Mucosa of stomach (tissue), 1 donor: ENCODE measurements around the gene BIVM.

ENCODE experiments used
- H3K27me3 ChIP-seq: one replicate; pipeline ENCODE4 v1.7.0; 2013; ENCODE audit warnings: mild to moderate bottlenecking, low read length; ENCODE audit not compliant: control insufficient read depth, insufficient read depth
- H3K36me3 ChIP-seq: one replicate; pipeline ENCODE4 v1.7.0; 2013; ENCODE audit warnings: low read length; ENCODE audit not compliant: control insufficient read depth, insufficient read depth
- H3K4me1 ChIP-seq: one replicate; pipeline ENCODE4 v1.7.0; 2013; ENCODE audit warnings: mild to moderate bottlenecking, low read length; ENCODE audit not compliant: control insufficient read depth, insufficient read depth
- H3K4me3 ChIP-seq: one replicate; pipeline ENCODE4 v1.7.0; 2013; ENCODE audit warnings: low read length
- H3K9ac ChIP-seq: one replicate; pipeline ENCODE4 v1.7.0; 2013; ENCODE audit warnings: mild to moderate bottlenecking, low read length, moderate library complexity
- H3K9me3 ChIP-seq: one replicate; pipeline ENCODE4 v1.7.0; 2013; ENCODE audit warnings: mild to moderate bottlenecking, low read length, moderate library complexity; ENCODE audit not compliant: control insufficient read depth
- donor health status: Pancreatic carcinoma.

BIVM gene

DNA sequence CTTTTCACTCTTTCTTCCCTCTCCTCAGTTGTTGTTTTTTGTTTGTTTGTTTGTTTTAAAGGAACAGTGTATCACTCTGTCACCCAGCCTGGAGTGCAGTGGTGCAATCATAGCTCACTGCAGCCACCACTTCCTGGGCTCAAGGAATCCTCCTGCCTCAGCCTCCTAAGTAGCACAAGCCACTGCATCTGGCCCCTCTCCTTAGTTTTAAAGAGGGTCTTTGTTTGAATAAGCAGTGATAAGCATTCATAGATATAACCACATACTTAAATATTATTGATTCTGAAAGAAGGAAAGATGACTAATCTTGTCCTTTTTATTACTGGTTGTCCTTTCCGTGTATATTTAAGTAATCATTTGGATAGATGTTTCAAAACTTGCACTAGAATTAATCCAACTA lies 73.6 kb downstream of the BIVM start:
- Histone ChIP-seq H3K9me3 (no peaks in the 10 kb centered on the region), H3K4me3 (no peak overlapping the region), H3K36me3 (peaks cover 4% of the 10 kb centered on the region), H3K9ac (no peak overlapping the region), H3K4me1 (peaks cover 13% of the 10 kb centered on the region), H3K27me3 (no peaks in the 10 kb centered on the region)

DNA sequence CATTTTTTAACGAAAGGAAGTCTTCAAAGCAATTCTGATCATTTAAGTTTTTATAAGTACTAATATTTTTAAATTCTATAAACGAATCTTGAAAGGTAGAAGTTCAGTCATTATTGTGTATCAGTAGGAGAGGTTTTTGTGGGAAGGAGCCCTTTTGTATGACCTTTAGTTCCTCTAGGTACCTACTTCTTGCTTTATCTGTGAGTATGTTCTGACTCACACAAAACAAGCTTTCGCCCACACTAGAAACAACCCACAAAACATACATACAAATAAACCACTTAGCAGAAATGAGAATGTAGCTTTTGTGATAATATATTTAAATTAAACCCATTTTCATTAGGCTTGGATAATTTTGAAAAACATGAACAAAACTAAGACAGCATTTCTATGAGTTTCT lies 74.7 kb downstream of the BIVM start:
- Histone ChIP-seq H3K9ac (no peak overlapping the region), H3K36me3 (peaks cover 4% of the 10 kb centered on the region), H3K4me3 (no peak overlapping the region), H3K4me1 (peaks cover 13% of the 10 kb centered on the region), H3K27me3 (no peaks in the 10 kb centered on the region), H3K9me3 (no peaks in the 10 kb centered on the region)

DNA sequence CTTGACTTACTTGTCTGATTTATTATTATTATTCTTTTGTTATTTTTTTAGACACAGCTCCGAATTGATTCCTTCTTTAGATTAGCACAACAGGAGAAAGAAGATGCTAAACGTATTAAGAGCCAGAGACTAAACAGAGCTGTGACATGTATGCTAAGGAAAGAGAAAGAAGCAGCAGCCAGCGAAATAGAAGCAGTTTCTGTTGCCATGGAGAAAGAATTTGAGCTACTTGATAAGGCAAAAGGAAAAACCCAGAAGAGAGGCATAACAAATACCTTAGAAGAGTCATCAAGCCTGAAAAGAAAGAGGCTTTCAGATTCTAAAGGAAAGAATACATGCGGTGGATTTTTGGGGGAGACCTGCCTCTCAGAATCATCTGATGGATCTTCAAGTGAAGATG lies 76.3 kb downstream of the BIVM start:
- Histone ChIP-seq H3K9me3 (no peaks in the 10 kb centered on the region), H3K9ac (no peak overlapping the region), H3K36me3 (peaks cover 4% of the 10 kb centered on the region), H3K4me3 (no peak overlapping the region), H3K4me1 (peaks cover 13% of the 10 kb centered on the region), H3K27me3 (no peaks in the 10 kb centered on the region)

DNA sequence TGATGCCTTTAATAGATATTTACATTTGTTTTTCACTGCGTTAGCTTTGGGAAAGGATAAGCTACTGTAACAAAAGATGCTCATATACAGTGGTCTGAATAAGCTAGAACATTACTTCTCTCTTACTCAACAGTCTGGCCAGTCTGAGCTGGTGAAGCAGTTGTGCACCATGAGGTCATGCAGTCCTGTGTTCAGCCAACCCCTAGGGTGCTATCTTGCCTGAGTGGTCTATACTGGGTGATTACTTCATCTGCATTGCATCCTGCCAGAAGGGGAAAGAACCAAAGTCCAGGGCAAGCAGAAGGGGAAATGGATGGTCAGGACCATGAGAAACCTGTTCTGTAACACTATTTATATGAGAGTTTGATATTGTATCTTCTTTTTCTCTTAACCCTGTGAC lies 78.4 kb downstream of the BIVM start:
- H3K4me3 ChIP-seq, result no peak overlapping the region
- peaks cover 4% of the 10 kb centered on the region for H3K36me3 ChIP-seq
- no peaks in the 10 kb centered on the region for H3K9me3 ChIP-seq
- no peak overlapping the region for H3K9ac ChIP-seq
- peaks cover 8% of the 10 kb centered on the region for H3K4me1 ChIP-seq
- no peaks in the 10 kb centered on the region for H3K27me3 ChIP-seq

DNA sequence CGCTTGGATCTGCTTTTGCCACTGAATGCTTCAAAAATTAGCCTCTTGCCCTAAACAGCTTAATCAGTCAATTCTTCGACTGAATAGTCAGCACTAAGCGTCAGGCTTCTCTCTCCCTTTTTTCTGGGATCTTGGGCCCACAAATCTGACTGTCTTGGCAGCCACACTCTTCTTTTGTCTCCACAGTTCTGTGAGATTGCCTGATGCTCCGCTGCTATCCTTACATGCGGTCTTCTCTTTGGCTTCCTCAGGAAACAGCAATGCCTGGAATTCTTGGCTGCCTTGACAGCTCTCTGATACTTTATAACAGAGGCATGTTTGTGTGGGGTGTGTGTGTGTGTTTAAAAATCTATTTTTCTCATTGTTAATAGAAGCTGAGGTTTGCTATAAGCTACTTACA lies 79.6 kb downstream of the BIVM start:
- Histone ChIP-seq H3K4me3 (no peak overlapping the region), H3K4me1 (no peaks in the 10 kb centered on the region), H3K9ac (no peak overlapping the region), H3K9me3 (no peaks in the 10 kb centered on the region), H3K36me3 (peaks cover 4% of the 10 kb centered on the region), H3K27me3 (no peaks in the 10 kb centered on the region)

DNA sequence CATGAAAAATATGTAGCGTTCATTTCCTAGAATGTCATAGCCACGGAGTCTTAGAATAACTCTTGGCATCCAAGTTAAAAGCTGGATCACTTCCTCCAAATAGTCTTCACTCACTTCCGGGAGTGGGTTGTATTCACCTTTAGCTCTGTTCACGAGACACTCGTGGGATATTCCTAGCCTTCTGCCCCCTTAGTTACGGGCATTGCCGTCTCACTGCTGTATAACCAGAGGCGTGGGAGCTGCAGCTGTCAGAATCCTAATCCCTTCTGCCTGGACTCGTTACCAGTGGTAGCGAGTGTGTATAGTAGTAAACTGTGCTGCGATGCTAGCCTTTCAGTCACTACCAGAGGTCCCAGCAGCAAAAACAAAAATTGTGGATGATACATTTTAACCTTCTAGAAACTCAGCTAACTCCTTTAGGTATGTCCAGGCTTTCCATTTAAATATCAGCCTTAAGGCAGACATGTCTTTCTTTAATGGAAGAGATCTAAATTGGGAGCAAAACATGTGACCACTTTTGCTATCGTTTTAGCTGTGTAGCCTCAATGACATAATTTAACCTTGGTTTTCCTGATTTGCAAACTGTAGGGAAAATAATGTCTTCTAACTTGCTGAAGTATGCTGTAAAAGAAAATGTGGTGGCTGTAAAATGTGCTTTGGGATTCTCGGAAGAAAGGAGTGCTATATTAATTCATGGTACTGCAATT lies 81.0 kb downstream of the BIVM start:
- H3K9me3 ChIP-seq, result no peaks in the 10 kb centered on the region
- no peak overlapping the region for H3K9ac ChIP-seq
- peaks cover 4% of the 10 kb centered on the region for H3K36me3 ChIP-seq
- no peaks in the 10 kb centered on the region for H3K27me3 ChIP-seq
- no peak overlapping the region for H3K4me3 ChIP-seq
- H3K4me1 ChIP-seq, result no peaks in the 10 kb centered on the region

DNA sequence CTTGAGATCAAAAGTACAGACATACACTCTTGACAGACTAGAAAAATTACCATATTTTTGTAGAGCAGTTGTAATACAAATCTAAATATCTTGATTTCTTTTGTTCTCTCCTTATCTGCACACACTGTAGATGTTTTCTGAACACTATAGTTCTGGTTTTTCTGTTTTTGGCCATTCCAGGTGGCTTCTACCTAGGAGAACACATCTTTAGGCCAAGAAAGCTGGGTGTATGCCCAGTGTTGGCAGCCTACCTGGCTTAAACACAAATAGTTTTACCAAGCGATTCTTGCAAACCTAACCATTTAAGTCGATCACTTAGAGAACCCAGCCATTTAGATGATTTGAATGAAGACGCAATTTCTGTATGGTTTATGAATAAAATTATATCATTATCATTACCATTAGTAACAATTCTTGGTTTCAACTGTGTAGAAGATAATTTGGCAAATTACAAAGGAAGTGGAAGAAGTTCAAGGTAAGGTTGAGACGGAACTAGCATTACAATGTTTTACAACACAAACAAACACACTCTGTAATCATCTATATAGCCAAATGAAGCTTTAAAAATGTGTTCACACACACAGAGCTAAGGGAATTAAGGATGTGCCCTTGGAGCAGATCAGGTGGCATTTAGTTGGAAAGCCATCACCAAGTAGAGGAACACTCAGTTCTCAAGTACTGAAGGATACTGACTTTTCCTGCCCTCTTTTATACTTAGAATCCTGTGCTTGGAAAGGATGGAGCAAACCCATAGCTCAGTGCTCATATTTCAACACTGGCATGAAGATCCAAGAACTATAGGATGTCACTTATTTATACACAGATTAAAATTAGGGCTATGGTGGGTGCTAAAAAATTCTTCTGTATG lies 83.1 kb downstream of the BIVM start:
- Histone ChIP-seq H3K4me1 (no peaks in the 10 kb centered on the region), H3K9ac (no peak overlapping the region), H3K4me3 (no peak overlapping the region), H3K9me3 (no peaks in the 10 kb centered on the region), H3K27me3 (no peaks in the 10 kb centered on the region), H3K36me3 (no peaks in the 10 kb centered on the region)
